Measurements from ENCODE around the gene TANGO6.
"Not testable (repeated sequence)": the region's sequence is repeated elsewhere in the genome, so short reads cannot be mapped to it uniquely, and the experiment has no call there.

Gene TANGO6

GRCh38 chr16:69005641-69006355, 162.5 kb downstream of the TANGO6 start:
- no peak for DNase-seq (ENCODE audit: low read depth in 3 of 3)

GRCh38 chr16:69012906-69013305, 169.6 kb downstream of the TANGO6 start:
- no peak for DNase-seq (ENCODE audit: low read depth in 3 of 3)

GRCh38 chr16:69013991-69014390, 170.7 kb downstream of the TANGO6 start:
- no peak for DNase-seq (ENCODE audit: low read depth in 3 of 3)

- DNase-seq (ENCODE audit: low read depth in 3 of 3): no peak
These were observed 171.5 kb downstream of the TANGO6 start for GRCh38 chr16:69014811-69015210.

DNA sequence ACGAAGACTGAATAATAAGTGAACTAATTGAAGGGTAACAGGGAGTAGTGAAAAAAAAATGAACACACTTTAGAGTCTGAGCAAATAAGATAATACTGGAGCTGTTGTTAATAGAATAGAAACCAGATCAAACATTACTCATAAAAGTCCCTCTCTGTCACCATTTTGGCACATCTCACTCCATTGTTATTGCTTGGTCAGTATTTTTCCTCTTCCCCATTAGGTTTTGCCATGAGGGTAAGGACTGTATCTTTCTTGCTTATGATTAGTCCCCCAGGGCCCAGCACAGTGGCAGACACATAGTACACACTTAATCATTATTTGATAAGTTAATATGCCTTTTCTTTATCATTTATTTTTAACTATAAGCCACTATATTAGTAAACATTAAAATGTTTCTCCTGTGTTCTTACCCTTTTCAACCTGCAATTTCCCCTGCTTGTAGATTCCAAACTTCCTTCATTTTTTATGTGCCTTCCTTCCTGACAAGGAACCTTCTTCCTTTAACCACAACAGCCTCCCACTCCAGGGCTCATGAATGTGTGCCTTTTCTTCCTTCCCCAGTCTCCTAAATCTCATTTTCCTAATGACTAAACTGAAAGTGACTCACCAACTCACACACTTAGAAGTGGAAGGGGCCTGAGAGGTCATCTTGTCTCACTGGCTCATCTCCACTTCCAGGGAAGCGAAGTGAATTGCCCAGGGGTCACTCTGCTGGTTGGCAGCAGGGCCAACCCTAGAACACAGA, 173.9 kb downstream of the TANGO6 start:
- DNase-seq (ENCODE audit: low read depth in 3 of 3): no peak

- DNase-seq (ENCODE audit: low read depth in 3 of 3): no peak
These were observed 176.5 kb downstream of the TANGO6 start for GRCh38 chr16:69019811-69020210.

DNA sequence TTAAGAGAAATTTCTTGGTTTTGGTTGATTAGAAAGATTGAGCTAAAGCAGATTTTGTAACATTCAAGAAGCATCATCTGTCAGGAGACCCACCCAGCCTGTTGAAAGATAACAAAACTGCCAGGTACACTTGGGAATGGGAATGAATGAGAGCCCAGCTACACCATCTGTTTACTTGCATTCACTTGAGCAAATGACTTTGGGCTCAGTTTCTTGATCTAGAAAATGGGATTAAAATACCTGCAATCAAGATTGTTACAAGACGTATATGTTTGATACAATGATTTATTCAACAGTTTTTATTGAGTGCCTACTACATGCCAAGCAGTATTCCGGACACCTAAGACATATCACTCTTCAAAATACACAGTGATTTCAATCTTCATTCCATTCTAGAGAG, 185.8 kb downstream of the TANGO6 start:
- no peak for DNase-seq (ENCODE audit: low read depth in 3 of 3)

- DNase-seq (ENCODE audit: low read depth in 3 of 3): no peak
These were observed 188.6 kb downstream of the TANGO6 start for GRCh38 chr16:69031877-69032301.

- no peak for DNase-seq (ENCODE audit: low read depth in 3 of 3)
These were observed 190.0 kb downstream of the TANGO6 start for GRCh38 chr16:69033151-69033949.

DNA sequence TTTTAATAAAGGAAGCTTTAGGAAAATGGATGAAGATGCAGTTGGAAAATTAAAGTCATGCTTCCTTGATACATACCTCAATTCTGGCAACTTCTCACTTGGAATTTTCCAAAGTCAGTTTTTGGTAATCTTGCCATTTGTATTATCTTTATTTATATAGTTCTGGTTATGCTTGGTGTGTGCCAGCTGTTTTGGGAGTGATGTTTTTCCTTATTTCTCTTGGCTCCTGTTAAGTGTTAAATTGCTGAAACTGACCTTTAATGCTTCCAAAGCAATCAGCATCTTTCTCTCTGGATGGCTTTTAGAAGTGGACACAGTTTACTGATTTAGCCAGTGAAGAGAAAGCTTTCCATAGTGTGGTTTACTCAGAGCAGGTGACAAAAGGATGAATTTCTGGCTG, 192.0 kb downstream of the TANGO6 start:
- no peak for DNase-seq (ENCODE audit: low read depth in 3 of 3)

DNA sequence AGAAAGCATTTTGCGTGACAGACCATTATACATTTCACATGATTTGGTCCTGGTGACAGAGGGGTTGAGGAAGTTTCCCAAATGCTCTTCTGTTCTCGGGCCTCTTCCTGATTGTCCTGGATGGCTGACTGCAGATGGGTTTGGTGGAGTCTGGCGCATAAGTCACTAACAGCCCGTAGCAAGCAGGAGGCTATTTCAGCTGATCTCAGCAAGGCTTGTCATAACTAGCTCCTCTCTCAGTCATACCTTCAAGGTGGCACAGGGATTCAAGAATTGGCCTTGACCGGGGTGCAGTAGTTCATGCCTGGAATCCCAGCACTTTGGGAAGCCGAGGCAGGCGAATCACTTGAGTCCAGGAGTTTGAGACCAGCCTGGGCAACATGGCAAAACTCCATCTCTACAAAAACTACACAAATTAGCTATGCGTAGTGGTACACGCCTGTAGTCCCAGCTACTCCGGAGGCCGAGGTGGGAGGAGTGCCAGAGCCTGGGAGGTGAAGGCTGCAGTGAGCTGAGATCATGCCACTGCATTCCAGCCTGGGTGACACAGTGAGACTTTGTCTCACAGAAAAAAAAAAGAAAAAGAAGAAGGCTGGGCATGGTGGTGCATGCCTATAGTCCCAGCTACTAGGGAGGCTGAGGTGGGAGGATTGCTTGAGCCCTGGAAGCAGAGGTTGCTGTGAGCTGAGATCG, 193.2 kb downstream of the TANGO6 start:
- no peak for DNase-seq (ENCODE audit: low read depth in 3 of 3)

DNA sequence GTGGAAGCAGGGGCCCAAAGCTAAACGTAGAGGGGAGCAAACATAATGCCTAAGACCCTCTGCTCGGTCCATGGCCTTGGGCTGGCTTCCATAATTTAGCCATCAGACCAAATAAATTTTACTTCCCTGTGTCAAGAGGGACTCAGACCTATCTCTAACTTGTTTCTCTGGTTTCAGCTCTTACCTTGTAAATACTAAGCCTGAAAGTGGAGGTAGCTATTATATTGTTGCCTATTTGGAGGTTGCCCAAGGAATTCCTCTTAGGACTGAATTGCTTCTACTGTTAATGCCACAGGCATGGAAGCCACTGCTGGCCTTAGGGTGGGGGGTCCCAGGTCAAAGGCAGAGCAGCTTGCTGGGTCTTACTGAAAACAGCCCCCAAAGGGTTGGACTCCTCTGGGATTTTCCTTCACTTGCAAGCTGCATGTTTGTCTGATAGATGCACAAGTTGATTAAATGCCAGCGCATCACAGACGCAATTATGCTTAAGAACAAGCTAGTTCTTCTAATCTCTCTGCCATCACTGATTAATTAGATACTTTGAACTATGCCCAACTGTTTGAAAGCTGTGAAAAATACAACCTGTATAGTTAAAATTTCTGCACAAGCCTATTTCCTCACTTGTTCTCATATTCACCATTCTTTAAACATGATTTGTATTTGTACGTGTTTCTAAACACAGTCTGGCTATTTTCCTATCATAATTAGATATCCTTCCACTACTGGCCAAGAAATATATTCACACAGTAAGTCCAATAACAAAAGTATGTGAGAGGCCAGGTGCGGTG, 194.2 kb downstream of the TANGO6 start:
- DNase-seq (ENCODE audit: low read depth in 3 of 3): no peak

GRCh38 chr16:69039333-69039941, 196.1 kb downstream of the TANGO6 start:
- DNase-seq (ENCODE audit: low read depth in 3 of 3): no peak

DNA sequence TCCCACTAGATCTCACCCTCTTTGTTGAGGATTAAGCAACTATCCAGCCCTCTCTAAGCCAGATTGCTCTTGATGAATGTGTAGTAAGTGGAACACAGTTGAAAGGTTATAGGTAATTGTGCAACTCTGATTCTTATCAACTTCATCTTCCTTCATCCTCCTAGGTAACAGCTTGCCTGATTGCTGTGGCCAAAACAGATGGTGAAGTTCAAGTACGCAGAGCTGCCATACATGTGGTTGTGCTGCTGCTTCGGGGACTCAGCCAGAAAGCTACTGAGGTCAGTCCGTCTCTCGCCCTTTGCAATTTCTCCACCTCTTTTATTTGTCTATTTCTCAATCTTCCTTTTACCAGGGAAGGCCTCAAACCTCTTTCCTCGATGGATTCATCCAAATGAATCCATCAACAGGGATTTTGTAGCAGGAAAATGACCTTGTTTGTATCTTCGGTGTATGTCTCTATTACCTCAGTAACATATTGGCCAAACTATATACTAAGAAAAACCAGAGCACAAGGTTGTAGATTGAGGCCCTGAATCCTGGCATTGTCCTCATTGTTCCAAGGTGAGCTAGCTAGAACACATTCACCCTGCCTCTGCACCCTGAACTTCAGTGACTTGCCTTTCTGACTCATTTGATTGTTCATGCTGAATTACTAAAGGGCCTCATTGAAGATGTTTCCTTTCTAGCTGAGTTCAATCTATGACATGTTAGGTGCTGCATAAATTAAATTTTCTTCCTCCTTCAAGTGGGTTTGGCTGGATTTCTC, 197.0 kb downstream of the TANGO6 start:
- no peak for DNase-seq (ENCODE audit: low read depth in 3 of 3)

DNA sequence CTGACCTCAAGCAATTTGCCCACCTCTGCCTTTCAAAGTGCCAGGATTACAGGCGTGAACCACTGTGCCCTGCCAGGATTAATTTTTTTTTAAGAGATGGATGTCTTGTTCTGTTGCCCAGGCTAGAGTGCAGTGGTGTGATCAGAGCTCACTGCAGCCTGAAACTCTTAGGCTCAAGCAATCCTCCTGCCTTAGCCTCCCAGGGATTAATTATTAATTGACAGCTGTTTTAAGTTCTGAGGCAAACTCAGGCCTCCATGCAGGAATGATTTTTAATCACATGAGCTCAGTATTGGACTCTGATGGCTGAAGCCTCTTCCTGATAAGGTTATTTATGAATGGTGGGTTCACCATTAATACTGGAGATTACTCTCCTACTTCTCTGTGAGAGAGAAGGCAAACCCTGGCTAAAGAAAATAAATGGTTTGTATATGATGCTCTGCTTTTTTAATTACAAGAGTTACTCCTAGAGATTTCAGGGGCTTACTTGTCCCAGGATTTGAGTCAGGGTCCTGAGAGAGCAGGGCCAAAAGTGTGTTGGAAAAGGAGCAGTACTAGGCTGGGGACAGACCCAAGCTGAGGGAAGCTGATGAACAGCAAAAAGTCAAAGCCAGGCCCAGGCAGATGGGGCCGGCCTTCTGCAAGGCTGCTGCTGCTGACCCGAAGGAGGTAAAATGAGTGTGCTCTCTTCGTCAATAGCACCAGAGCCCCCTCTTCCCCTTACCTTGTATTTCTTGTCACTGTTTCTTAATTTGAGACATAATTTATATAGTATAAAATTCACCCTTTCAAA, 205.2 kb downstream of the TANGO6 start:
- DNase-seq (ENCODE audit: low read depth in 3 of 3): no peak

GRCh38 chr16:69049146-69049545, 205.8 kb downstream of the TANGO6 start:
- no peak for DNase-seq (ENCODE audit: low read depth in 3 of 3)

DNA sequence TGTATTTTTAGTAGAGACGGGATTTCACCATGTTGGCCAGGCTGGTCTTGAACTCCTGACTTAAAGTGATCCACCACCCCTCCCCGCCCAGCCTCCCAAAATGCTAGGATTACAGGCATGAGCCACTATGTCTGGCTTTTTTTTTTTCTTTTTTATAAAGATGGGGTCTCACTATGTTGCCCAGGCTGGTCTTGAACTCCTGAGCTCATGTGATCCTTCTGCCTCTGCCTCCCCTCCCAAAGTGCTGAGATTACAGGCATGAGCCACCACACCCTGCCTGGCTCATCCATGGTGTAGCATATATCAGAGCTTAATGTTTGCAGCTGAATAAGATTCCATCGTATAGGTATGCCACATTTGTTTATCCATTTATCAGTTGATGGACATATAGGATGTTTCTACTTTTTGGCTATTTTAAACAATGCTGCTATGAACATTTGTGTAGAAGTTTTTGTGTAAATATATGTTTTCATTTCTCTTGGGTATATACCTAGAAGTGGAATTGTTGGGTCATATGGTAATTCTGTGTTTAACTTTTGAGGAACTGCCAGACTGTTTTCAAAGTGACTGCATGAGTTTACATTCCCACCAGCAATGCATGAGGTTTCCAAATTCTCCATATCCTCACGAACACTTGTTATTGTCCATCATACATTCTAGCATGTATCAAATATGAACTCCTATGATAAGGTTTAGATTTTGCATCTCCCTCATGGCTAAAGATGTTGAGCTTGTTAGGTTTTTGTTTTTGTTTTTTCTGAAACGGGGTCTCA, 206.5 kb downstream of the TANGO6 start:
- no peak for DNase-seq (ENCODE audit: low read depth in 3 of 3)

GRCh38 chr16:69051517-69051830, 208.1 kb downstream of the TANGO6 start:
- DNase-seq (ENCODE audit: low read depth in 3 of 3): not testable (repeated sequence)

Data from stimulated activated CD4-positive, alpha-beta T cell treated with anti-CD3 and anti-CD28 coated beads, TNF-alpha, amount 100 ng/mL, for 48 hours (primary cell).